HUES64 (cell line): Measurements from ENCODE around the gene GPRASP1.
A peak's percentile ranks its signal among the peaks of the same experiment; 100 is the strongest.
"Not testable (repeated sequence)": the region's sequence is repeated elsewhere in the genome, so short reads cannot be mapped to it uniquely, and the experiment has no call there.

Experiments used
- H3K27ac ChIP-seq: 2 replicates; pipeline ENCODE4 v1.7.0; 2013; ENCODE audit warnings: low read depth, low read length, inconsistent platforms
- H3K27me3 ChIP-seq: 2 replicates; pipeline ENCODE4 v1.6.1; 2013; ENCODE audit warnings: mild to moderate bottlenecking, low read length; ENCODE audit not compliant: insufficient read depth
- H3K36me3 ChIP-seq: 2 replicates; pipeline ENCODE4 v1.6.1; 2013; ENCODE audit warnings: mild to moderate bottlenecking, low read length; ENCODE audit not compliant: insufficient read depth
- H3K4me1 ChIP-seq: 2 replicates; pipeline ENCODE4 v1.6.1; 2013; ENCODE audit warnings: mild to moderate bottlenecking, low read length, moderate library complexity; ENCODE audit not compliant: insufficient read depth
- H3K4me3 ChIP-seq: 2 replicates; pipeline ENCODE4 v1.5.1; 2013; ENCODE audit warnings: mild to moderate bottlenecking, low read length, moderate library complexity
- H3K9ac ChIP-seq: 2 replicates; pipeline ENCODE4 v1.6.1; 2013; ENCODE audit warnings: mild to moderate bottlenecking, low read depth, low read length
- H3K9me3 ChIP-seq: 2 replicates; pipeline ENCODE4 v1.6.1; 2013; ENCODE audit warnings: low read depth, low read length; ENCODE audit not compliant: insufficient read depth
- WGBS: fragments of 150-250, 120-280 bp; methylation state at CpG from one replicate; pipeline ENCODE4 v1.1.7; 2013; ENCODE audit warnings: missing lambda C conversion rate; 5-methylcytosine and 5-hydroxymethylcytosine counted together

The GPRASP1 gene

GRCh38 chrX:102659790-102660757 lies 8.8 kb downstream of the GPRASP1 start:
- Histone ChIP-seq H3K36me3 (no peaks in the 10 kb centered on the region), H3K27ac (no peak overlapping the region), H3K27me3 (no peaks in the 10 kb centered on the region), H3K9ac (peak overlapping the region; percentile 65), H3K4me1 (no peaks in the 10 kb centered on the region), H3K9me3 (no peaks in the 10 kb centered on the region), H3K4me3 (peak overlapping the region; percentile 71)
- 10% methylated on average over 26 of the region's 27 CpGs for WGBS

- H3K36me3 ChIP-seq, H3K27ac ChIP-seq, H3K9ac ChIP-seq, H3K4me1 ChIP-seq, H3K9me3 ChIP-seq, H3K4me3 ChIP-seq, H3K27me3 ChIP-seq: not testable (repeated sequence)
- 95% methylated on average over 4 of the region's 4 CpGs for WGBS
Measured at GRCh38 chrX:102663820-102664219, 12.5 kb downstream of the GPRASP1 start.

DNA sequence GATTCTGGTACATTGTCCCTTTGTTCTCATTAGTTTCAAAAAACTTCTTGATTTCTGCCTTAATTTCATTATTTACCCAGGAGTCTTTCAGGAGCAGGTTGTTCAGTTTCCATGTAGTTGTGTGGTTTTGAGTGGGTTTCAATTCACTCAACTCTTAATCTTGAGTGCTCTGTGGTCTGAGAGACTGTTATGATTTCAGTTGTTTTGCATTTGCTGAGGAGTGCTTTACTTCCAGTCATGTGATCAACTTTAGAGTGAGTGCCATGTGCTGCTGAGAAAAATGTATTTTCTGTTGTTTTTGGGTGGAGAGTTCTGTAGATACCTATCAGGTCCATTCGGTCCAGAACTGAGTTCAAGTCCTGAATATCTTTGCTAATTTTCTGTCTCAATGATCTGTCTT lies 15.8 kb downstream of the GPRASP1 start:
- H3K4me1 ChIP-seq, H3K27me3 ChIP-seq, H3K4me3 ChIP-seq, H3K27ac ChIP-seq, H3K36me3 ChIP-seq, H3K9me3 ChIP-seq, H3K9ac ChIP-seq: not testable (repeated sequence)
- 100% methylated on average over 1 of the region's 1 CpG for WGBS

- Histone ChIP-seq H3K9ac (no peak overlapping the region), H3K27me3 (no peaks in the 10 kb centered on the region), H3K9me3 (no peaks in the 10 kb centered on the region), H3K36me3 (no peaks in the 10 kb centered on the region), H3K4me3 (no peak overlapping the region), H3K4me1 (no peaks in the 10 kb centered on the region), H3K27ac (no peak overlapping the region)
- 94% methylated on average over 4 of the region's 4 CpGs for WGBS
Measured at GRCh38 chrX:102669526-102669925, 18.2 kb downstream of the GPRASP1 start.

- Histone ChIP-seq H3K9ac (no peak overlapping the region), H3K36me3 (no peaks in the 10 kb centered on the region), H3K4me3 (no peak overlapping the region), H3K27me3 (no peaks in the 10 kb centered on the region), H3K27ac (no peak overlapping the region), H3K4me1 (no peaks in the 10 kb centered on the region), H3K9me3 (no peaks in the 10 kb centered on the region)
- WGBS: 83% methylated on average over 1 of the region's 3 CpGs
Measured at GRCh38 chrX:102672856-102673255, 21.6 kb downstream of the GPRASP1 start.

GRCh38 chrX:102677479-102677878 lies 26.2 kb downstream of the GPRASP1 start:
- not testable (repeated sequence) for H3K27ac ChIP-seq, H3K36me3 ChIP-seq, H3K27me3 ChIP-seq, H3K4me1 ChIP-seq, H3K9ac ChIP-seq, H3K9me3 ChIP-seq, H3K4me3 ChIP-seq
- WGBS: no CpG with 5 or more reads among the region's 1 CpG

DNA sequence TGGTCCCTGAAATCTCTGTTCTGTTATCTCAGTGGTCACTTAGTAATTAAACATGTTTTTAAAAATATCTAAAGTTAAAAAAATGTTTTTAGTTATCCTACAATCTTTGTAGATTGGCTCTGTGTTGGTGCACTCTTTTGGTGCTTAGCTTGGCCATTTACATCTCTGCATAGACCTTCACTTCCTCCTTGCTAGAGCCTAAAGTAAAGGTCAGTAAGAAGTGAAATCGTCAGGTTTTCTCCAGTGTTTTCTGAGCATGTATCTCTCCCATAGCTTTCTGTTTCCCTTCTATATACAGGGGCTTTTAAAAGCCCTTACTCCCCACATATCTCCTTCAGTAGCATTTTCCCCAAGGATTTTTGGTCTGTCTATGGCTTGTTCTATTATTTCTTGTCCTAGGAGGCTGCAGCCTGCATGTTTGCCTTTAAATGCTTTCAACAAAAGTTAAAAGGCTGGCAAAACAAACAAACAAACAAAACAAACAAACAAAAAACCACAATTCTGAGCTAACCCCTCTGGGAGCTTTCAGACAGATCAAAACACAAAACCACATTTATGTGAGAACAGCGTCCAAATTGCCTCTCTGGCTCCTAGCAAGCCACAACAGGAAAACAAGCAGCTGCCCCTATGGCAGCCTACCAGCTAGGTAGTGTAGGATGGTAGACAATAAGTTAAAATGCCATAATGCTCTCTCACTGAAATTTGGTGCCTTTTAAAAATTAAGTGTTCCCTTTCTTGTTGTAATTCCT lies 33.7 kb downstream of the GPRASP1 start:
- Histone ChIP-seq H3K4me3 (no peak overlapping the region), H3K4me1 (no peaks in the 10 kb centered on the region), H3K27me3 (no peaks in the 10 kb centered on the region), H3K27ac (no peak overlapping the region), H3K36me3 (no peaks in the 10 kb centered on the region), H3K9ac (no peak overlapping the region), H3K9me3 (0 out of 2 replicates have a peak, but pooled peaks cover 2% of the 10 kb centered on the region)
- 85% methylated on average over 2 of the region's 2 CpGs for WGBS

GRCh38 chrX:102694749-102695148 lies 43.5 kb downstream of the GPRASP1 start:
- no peaks in the 10 kb centered on the region for H3K36me3 ChIP-seq
- no peak overlapping the region for H3K9ac ChIP-seq
- no peaks in the 10 kb centered on the region for H3K27me3 ChIP-seq
- no peak overlapping the region for H3K4me3 ChIP-seq
- H3K27ac ChIP-seq: no peak overlapping the region
- 94% methylated on average over 2 of the region's 3 CpGs for WGBS
- H3K4me1 ChIP-seq: no peaks in the 10 kb centered on the region
- peaks cover 3% of the 10 kb centered on the region; the same call in 1 of the 2 replicates for H3K9me3 ChIP-seq

DNA sequence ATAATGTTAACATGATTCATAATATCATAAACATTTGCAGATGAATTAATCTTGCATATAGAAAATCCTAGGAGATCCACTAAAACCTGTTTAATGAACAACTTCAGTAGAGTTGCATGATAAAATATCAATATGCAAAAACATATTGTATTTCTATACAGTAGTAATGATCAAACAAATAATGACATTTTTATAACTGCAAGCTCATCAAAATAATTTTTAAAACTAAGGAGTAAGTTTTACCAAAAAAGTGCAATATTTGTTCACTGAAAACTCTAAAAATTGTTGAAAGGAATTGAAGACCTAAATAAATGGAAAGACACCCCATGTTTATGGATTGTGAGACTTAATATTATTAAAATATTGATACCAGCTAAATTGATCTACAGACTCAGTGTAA lies 45.0 kb downstream of the GPRASP1 start:
- H3K9me3 ChIP-seq: peaks cover 3% of the 10 kb centered on the region; the same call in 1 of the 2 replicates
- H3K27me3 ChIP-seq: no peaks in the 10 kb centered on the region
- no peak overlapping the region for H3K4me3 ChIP-seq

GRCh38 chrX:102697494-102697893 lies 46.2 kb downstream of the GPRASP1 start:
- H3K27me3 ChIP-seq: no peaks in the 10 kb centered on the region
- H3K4me3 ChIP-seq: no peak overlapping the region
- H3K36me3 ChIP-seq: no peaks in the 10 kb centered on the region
- no peaks in the 10 kb centered on the region for H3K9me3 ChIP-seq
- no peak overlapping the region for H3K27ac ChIP-seq
- no peaks in the 10 kb centered on the region for H3K4me1 ChIP-seq
- no peak overlapping the region for H3K9ac ChIP-seq

More for the DNA sequence above, 45.0 kb downstream of the GPRASP1 start:
- Histone ChIP-seq H3K27ac (no peak overlapping the region), H3K36me3 (no peaks in the 10 kb centered on the region), H3K4me1 (no peaks in the 10 kb centered on the region), H3K9ac (no peak overlapping the region)
